Hematopoietic multipotent progenitor cell treated with erythropoietin and hydrocortisone succinate and interleukin-3 and kit ligand, for 17 days (in vitro differentiated cells): ENCODE measurements around the gene CD9.
"Not testable (repeated sequence)": the region's sequence is repeated elsewhere in the genome, so short reads cannot be mapped to it uniquely, and the experiment has no call there.

Experiments
- DNase-seq: peaks from one replicate; pipeline ENCODE4 v3.0.0-alpha.2; 2015; ENCODE audit warnings: low spot score

The CD9 gene, protein sequence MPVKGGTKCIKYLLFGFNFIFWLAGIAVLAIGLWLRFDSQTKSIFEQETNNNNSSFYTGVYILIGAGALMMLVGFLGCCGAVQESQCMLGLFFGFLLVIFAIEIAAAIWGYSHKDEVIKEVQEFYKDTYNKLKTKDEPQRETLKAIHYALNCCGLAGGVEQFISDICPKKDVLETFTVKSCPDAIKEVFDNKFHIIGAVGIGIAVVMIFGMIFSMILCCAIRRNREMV

DNA sequence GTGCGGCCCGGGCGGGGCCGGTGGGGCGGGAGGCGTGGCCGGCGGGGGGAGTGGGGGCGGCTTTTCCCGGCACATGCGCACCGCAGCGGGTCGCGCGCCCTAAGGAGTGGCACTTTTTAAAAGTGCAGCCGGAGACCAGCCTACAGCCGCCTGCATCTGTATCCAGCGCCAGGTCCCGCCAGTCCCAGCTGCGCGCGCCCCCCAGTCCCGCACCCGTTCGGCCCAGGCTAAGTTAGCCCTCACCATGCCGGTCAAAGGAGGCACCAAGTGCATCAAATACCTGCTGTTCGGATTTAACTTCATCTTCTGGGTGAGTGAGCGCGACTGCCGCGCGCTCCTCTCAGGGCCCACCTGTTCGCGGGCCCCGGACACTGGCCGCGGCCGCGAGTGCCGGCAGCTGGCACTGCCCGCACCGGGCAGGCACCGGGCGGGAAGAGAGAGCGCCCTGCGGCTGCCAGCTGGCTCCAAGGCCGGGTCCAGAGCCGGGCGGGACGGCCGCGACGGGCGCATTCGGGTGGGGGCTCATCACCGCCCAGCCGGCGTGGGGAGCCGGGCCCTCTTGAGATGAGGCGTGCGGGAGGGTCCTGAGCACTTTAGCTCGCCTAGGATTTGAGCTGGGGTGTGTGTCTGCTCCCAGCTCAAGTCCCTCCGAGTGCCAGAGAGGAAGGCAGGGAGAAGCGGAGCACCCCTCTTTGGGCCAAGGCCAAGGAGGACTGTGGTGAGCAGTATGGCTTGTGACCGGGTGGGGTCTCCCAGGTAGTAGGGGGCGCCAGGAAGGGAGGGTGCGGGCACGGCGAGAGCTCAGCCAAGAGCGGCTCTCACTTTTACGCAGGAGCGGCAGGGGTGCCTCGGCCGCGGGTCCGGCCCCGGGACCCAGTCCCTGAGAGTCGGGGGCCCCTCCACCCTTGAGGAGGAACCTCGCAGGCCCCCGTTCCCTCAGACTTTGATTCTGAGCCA, at the start of gene CD9:
TSS of gene CD9 (plus strand) at position 145 of the 957 bp plus-strand sequence. CDS start at position 245, 100 bp downstream.
- no peak for DNase-seq

DNA sequence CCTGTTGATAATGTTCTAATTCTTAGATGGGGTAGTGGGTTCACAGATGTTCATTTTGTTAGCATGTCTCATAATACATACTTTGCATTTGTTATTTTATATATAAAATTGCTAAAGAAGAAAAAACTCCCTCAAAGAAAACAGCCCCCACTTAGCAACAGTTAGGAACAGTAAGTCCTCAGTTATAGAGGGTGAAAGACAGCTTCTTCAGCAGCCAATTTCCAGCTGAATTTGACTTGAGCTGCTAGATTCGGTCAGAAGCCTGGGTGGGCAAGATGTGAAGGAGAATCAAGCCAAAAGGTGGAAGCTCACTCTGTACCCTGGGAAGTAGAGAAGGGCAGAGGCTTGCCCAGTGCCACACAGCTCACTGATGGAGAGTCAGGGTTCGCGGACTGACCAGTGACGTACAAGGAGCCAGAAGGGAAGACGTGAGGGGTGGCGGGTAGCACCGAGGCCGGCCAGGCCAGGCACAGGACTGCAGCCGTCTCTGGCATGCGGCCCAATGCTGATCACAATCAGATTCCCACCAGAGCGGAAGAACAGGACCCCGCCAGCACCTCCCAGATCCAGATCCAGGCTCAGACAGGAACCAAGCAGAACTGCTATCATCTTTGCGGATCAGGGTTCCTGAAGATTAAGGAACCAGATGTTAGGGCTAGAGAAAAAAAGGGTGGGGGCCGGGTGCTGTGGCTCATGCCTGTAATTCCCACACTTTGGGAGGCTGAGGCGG, 45.3 kb upstream of the CD9 start:
- no peak for DNase-seq

DNA sequence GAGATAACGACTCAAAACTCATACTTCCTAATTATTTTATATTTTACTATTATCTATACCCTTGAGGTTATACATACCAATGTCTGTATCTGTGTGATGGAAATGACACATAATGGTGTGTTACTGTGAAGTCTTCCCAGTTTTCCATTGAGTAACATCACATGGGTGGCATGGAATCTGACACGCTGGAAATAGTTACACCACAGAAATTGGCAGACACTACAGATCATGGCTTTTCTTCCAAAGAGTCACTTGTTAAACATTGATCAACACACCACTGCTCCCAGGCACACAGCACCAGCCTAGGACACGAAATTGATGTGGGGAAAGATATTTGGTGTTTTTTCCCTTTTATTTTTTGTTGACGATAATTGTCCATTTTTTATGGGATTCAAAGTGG, 42.7 kb upstream of the CD9 start:
- no peak for DNase-seq

DNA sequence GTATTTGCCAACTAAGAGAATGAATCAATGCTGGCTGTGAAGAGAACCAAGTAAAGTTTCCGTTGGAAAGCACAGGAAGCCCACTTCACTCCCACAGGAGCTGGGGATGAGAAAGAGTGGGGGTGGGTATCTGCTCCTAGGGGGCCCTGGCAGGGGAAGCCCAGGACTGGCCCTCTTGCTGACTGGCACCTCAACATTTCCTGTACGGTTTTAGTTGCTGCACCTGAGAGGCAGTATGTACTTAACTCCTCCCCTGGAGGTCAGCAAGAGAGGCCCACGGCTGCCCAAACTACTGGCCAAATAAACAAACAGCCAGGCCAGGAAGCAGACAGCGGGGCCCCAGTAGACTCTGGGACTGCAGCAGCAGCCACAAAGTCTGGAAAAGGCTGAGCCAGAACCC, 41.9 kb upstream of the CD9 start:
- DNase-seq = no peak

DNA sequence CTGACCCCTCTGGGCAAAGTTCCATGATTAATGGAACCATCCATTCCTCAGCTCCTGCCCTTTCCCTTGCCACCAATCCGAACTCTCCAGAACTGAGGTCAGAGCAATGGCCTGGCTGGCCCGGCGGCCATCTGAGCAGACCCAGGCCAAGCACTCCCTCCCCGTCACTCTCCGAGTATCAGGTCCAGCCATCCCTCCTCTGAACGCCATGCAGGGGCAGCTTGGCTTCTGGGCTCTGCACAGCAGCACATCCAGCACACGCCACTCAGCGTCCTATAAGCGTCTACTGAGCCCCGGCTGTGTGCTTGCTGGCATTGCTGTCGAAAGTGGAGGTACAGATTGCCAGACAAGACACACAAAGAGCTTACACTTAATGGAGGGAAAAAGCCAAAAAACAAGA, 41.5 kb upstream of the CD9 start:
- DNase-seq = no peak

DNA sequence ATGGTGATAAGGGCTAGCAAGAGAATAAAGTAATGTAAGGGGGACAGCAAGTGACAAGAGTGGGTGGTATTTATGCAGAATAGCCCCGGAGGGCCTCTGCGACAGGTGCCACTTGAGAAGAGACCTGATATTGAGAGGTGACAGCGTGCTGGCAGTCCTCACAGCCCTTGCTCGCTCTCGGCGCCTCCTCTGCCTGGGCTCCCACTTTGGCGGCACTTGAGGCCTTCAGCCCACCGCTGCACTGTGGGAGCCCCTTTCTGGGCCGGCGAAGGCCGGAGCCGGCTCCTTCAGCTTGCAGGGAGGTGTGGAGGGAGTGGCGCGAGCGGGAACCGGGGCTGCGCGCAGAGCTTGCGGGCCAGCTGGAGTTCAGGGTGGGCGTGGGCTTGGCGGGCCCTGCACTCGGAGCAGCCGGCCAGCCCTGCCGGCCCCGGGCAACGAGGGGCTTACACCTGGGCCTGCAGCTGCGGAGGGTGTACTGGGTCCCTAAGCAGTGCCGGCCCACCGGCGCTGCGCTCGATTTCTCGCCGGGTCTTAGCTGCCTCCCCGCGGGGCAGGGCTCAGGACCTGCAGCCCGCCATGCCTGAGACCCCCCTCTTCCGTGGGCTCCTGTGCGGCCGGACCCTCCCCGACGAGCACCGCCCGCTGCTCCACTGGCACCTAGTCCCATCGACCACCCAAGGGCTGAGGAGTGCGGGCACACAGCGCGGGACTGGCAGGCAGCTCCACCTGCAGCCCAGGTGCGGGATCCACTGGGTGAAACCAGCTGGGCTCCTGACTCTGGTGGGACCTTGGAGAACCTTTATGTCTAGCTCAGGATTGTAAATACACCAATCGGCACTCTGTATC, 40.8 kb upstream of the CD9 start:
- not testable (repeated sequence) for DNase-seq

DNA sequence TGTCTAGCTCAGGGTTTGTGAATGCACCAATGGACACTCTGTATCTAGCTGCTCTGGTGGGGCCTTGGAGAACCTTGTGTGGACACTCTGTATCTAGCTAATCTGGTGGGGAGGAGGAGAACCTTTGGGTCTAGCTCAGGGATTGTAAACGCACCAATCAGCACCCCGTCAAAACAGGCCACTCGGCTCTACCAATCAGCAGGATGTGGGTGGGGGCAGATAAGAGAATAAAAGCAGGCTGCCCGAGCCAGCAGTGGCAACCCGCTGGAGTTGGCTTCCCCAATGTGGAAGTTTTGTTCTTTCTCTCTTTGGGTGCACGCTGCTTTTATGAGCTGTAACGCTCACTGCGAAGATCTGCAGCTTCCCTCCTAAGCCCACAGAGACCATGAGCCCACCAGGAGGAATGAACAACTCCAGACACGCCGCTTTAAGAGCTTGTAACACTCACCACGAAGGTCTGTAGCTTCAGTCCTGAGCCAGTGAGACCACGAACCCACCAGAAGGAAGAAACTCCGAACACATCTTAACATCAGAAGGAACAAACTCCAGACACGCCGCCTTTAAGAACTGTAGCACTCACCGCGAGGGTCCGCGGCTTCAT, 40.1 kb upstream of the CD9 start:
- DNase-seq = not testable (repeated sequence)

DNA sequence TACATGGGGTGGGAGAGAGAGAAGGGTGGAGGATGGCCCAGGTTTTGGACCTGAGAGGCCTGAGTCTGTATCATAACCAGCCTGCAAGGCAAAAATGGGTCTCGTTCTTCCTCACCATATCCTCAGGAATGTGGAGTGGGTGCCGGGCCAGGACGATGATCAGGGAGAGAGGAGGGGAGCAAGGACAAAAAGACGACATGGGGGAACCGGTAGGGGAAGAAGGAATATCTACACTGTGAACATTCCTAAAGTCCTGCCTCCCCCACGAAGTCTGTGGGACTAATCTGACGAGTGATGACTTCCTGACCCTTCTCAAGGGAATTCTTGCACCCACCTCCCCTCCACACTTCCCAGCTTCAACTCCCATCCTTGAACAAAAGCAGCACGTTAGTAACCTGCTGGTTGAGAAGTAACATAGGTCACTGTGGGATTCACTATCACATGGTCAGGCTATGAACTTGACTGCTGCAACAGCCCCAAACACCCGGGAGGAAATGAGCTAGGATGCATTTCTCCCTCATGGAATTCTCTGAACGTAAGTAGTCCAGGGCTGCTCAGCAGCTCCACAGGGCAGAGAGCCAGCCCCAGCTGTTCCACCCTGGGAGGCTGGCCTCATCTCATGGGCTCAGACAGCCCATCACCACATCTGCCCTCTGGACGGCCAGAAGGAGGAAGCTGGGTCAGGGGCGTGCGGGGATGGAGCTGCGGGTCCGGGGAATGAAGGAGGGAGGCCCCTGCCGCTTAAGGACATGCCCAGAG, 38.9 kb upstream of the CD9 start:
- DNase-seq = no peak

DNA sequence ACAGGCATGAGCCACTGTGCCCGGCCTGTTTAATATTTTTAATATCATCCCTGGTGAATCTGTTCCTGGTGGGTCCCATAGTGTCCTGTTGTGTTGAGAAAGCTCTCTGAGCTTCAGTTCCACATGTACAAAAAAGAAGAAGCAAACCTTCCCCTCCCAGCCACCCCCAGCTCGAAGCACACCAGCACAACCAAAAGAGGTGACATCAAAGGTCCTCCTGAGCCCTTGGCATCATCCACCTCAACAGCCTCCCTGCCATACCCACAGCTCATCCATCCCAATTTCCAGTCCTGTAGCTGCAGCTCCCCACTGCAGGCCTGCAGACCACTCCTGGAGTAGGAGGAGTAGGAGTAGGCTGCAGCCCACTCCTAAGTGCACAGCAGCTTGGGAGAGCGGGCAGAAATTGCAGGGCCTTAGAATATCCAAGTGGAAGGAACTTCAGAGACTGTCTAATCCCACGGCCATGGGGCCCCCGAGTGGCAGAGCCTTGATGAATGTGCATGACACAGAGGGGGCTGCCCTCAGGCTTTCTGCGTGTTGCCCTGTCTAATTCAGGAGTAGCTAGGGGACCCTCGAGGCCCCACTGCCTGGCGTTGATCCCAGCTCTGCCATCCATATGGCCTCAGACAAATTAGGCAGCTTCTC, 36.7 kb upstream of the CD9 start:
- no peak for DNase-seq

DNA sequence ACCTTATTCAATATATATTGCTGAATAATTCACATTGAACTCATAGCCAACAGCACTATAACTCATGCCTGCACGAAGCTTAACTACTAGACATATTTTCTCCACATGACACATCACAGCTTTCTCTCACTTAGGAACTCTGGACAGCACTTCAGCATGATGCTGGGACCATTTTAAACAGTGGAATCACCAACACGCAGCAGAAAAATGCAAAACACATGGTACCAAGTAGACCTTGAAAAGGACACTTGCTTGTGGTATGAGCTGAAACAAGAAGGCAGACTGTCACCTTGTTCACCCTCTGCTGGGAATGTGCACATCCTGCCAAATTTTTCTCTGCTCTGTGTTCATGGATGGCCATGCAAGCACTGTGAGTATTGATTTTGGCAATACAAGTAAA, 34.8 kb upstream of the CD9 start:
- DNase-seq = no peak

DNA sequence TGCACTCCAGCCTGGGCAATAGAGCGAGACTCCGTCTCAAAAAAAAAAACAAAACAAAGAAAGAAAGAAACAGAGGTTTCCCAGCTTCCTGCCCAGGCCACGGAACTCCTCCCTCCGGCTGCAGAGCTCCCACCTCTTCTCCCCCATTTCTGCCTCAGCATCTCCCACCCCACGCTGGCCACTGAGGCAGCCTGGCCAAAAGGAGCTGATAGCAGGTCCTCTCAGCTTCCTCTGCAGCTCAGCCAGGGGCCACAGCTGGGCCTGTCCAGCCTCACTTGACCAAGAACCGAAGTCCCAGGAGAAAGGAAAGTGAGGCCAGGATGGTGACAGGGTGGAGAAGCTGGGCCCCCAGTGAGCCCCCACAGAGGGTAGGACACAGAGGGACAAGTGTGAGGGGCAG, 33.4 kb upstream of the CD9 start:
- DNase-seq = no peak

DNA sequence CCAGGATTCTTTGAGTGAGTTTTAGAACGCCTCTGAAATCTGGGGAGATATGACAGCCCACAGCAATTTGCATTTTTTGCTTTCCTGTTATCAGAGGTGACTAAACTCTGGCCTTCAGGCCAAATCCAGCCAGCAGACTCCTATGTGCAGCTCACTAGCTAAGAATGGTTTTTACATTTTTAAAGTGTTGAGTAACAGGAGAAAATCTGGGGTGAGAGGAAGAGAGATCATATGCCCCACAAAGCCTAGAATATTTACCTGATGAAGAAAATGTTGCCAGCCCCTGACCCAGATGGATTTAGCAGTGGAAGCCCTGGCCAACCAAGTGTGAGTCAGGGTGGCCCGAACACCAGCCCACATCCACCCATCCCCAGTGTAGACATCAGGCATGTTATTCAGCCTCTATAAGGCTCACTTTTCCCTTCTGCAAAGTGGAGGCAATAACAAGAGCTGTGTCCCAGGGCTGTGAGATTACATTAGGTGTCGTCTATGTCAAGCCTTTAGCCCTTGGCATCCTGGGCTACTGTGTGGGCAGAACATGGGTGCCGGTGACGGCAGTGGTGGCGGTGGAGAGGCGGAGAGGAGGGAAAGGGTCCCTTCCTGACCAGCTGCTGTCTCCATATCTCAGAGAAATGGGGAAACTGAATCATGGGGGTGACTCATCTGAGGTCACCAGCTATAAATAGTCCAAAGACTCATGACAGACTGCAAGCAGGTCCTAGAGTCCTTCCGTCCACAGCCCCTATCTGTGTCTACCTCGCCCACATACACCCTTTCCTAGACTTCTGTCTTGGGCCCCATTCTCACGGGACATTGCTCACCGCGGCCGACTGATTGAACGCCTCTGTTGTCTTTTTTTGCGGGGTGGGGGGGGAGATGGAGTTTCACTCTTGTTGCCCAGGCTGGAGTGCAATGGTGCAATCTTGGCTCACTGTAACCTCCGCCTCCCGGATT, 32.6 kb upstream of the CD9 start:
- no peak for DNase-seq

DNA sequence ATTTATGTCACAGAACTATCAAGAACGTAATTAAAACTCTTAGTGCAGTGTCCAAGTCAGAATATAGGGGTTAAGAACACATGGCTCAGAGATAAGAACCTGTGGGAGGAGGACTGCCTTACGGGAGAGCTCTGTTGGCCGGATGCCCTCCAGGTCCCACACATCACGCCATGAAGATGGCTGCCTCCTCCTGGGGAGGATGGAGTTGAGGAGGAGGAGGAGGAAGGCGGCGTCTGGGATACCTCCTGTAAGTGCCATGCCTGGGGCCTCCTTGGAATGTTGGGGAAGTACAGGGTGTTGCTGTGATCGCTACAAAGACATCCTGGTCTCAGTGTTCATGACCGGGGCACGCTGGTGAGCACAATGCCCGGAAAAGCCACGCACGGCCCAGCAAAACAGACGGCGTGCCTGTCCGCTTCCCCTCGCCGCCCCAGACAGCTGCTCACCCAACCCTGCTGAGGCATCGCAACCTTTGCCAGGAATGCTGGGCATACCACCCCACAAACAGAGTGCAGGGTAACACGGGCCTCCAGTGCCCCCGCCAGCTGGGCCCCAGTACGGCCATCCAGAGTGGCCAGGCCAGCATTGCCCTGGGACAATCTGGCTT, 28.7 kb upstream of the CD9 start:
- no peak for DNase-seq

DNA sequence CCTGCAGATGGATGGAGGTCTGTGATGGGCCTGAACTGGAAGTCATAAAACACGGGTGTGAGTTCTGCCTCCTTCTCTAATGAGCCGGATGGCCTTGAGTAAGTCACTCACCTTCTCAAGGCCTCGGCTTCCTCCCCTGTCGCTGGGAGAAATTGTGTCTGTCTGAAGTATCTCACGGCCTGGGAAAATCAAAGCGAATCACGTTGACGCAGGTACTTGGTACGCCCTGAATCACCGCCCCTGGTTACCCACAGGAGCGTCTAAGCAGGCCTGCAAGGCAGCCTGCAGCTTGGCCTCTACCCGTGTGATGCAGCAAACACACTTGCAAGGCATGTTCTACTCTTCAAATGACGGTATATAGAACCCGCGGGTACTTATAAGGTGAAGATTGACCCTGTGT, 28.1 kb upstream of the CD9 start:
- no peak for DNase-seq

DNA sequence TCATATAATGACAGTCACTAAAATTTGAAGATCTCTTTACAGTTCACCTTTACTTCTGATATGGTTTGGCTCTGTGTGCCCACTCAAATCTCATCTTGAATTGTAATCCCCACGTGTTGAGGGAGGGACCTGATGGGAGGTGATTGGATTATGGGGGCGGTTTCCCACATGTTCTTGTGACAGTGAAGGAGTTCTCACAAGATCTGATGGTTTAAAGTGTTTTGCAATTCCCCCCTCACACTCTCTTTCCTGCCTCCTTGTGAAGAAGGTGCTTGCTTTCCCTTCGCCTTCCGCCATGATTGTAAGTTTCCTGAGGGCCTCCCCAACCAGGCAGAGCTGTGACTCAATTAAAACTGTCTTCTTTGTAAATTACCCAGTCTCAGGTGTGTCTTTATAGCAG, 27.3 kb upstream of the CD9 start:
- no peak for DNase-seq

DNA sequence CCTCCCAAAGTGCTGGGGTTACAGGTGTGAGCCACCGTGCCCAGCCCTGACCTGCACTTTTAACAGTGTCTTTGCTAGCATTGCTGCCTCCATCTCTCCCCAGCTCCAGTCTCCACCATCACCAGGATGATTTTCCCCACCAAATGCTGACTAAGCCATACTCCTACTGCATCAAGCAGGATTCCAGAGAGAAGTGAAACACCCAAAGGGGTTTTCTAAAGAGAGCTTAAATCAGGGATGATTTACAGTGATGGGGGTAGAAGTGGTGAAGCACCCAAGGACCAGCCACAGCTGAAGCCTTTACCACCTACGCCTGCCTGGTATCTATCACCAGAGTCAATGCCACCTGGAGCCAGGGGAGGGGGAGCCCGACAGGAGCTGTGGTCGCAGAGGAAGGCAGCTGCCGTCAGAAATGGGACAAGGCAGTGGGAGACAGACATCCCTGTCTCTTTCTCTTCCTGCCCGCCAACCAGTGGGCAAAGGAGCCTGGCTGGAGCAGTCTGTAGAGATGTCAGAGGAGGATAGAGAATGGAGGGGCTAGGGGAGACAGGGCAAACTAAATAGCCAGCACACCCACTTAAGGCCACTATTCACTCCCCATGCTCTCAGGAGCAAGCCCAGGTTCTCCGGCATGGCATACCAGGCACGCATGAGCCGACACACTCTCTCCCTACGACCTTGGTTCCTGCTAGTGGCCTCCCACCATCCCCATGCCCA, 22.4 kb upstream of the CD9 start:
- DNase-seq = no peak

DNA sequence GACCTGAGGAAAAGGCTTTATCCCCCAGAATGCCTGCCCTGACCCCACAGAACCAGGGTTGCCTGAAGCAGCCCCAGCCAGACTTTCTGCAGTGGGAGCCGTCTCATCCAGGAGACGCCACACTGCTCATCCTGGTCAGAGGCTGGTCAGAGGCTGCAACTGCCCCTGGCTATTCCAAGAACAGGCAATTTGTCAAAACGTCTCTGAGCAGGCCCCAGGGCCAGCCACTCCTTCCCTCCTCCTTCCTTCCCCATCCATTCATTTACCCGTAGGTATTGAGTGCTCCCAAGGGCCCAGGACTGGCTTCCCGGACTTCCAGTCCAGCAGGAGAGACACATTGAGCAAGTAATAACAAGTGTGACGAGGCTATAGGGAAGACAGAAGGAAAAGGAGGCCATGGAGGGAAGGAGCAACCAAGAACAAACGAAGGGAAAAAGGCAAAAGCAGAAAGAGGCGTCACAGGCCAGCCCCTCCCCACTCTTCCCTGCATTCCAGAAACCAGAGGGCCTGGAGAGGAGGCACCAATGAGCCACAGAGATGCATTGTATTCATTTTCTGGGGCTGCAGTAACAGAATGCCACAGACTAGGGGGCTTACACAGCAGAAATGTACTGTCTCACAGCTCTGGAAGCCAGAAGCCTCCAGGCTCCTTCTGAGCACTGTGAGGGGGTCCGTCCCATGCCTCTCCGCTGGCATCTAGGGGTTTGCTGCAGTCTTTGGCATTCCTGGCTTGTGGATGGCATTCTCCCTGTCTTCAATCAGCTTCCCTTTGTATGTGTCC, 21.0 kb upstream of the CD9 start:
- DNase-seq = no peak
